ENCODE data around the gene IQCM.

IQCM gene

DNA sequence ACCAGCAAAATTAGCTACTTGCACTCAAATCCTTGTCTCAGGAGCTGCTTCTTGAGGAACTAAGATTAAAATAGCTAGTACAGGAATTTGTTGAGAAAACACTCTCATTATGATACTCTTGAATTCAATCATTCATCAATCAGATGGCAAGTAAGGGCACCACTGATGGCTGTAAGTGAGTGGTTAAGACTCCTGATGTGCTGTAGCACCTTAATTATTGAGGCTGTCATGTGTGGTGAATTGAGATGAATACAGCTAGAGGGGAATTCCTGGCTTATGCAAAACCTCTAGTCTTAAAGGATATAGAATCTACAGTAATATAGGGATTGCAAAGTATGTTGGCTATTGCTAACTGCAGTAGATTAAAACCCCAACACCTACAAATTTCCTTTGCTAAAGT lies 509.1 kb downstream of the IQCM start:
- TF ChIP-seq, protein P1, sequence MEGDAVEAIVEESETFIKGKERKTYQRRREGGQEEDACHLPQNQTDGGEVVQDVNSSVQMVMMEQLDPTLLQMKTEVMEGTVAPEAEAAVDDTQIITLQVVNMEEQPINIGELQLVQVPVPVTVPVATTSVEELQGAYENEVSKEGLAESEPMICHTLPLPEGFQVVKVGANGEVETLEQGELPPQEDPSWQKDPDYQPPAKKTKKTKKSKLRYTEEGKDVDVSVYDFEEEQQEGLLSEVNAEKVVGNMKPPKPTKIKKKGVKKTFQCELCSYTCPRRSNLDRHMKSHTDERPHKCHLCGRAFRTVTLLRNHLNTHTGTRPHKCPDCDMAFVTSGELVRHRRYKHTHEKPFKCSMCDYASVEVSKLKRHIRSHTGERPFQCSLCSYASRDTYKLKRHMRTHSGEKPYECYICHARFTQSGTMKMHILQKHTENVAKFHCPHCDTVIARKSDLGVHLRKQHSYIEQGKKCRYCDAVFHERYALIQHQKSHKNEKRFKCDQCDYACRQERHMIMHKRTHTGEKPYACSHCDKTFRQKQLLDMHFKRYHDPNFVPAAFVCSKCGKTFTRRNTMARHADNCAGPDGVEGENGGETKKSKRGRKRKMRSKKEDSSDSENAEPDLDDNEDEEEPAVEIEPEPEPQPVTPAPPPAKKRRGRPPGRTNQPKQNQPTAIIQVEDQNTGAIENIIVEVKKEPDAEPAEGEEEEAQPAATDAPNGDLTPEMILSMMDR (conservative IDR thresholded peaks at IDR 0.05; ENCODE audit: low read depth) = no peak
- no peak for DNase-seq (ENCODE audit: low spot score)
- ChIA-PET CTCF (interaction anchor here (0.7 kb wide), 1 partner anchor 127 kb away, joined by 5 read pairs; no protein-coding TSS in a partner anchor), POLR2A (ENCODE audit: low non-redundant PET) (no interaction called here)
- no peak overlapping the region for H3K27ac ChIP-seq

Measured in RWPE1 (cell line).